Stimulated activated naive CD8-positive, alpha-beta T cell treated with anti-CD3 and anti-CD28 coated beads, Interleukin-15, Interleukin-2, amounts not matched to agents 100 ng/mL and 50 ng/mL, for 24 hours (primary cell): ENCODE data around the gene ACSM2B.
"Not testable (repeated sequence)": the region's sequence is repeated elsewhere in the genome, so short reads cannot be mapped to it uniquely, and the experiment has no call there.

Experiments used
- H3K27ac Mint-ChIP-seq: one replicate; pipeline ENCODE4 v1.8.0; 2021; ENCODE audit warnings: mild to moderate bottlenecking, mixed read lengths
- H3K27me3 Mint-ChIP-seq: one replicate; pipeline ENCODE4 v1.8.0; 2021; ENCODE audit warnings: mixed read lengths
- H3K36me3 Mint-ChIP-seq: one replicate; pipeline ENCODE4 v1.8.0; 2021; ENCODE audit warnings: low read depth, mixed read lengths
- H3K4me1 Mint-ChIP-seq: one replicate; pipeline ENCODE4 v1.8.0; 2021; ENCODE audit warnings: low read depth, mixed read lengths
- H3K4me3 Mint-ChIP-seq: one replicate; pipeline ENCODE4 v1.8.0; 2021; ENCODE audit warnings: mild to moderate bottlenecking, mixed read lengths
- H3K9me3 Mint-ChIP-seq: one replicate; pipeline ENCODE4 v1.8.0; 2021; ENCODE audit warnings: mixed read lengths

The ACSM2B gene

GRCh38 chr16:20611350-20611902, 35.3 kb upstream of the ACSM2B start:
- Mint-ChIP-seq H3K27me3 (peaks cover 37% of the 10 kb centered on the region), H3K4me1 (no peaks in the 10 kb centered on the region), H3K9me3 (no peaks in the 10 kb centered on the region), H3K27ac (no peak overlapping the region), H3K4me3 (no peak overlapping the region), H3K36me3 (no peaks in the 10 kb centered on the region)

- peaks cover 32% of the 10 kb centered on the region for H3K27me3 Mint-ChIP-seq
- no peaks in the 10 kb centered on the region for H3K36me3 Mint-ChIP-seq
- no peaks in the 10 kb centered on the region for H3K4me1 Mint-ChIP-seq
- H3K4me3 Mint-ChIP-seq = no peak overlapping the region
- no peaks in the 10 kb centered on the region for H3K9me3 Mint-ChIP-seq
- H3K27ac Mint-ChIP-seq = no peak overlapping the region
Measured at GRCh38 chr16:20610892-20611349, 34.8 kb upstream of the ACSM2B start.

- H3K4me3 Mint-ChIP-seq = no peak overlapping the region
- H3K36me3 Mint-ChIP-seq = no peaks in the 10 kb centered on the region
- no peaks in the 10 kb centered on the region for H3K4me1 Mint-ChIP-seq
- H3K27me3 Mint-ChIP-seq = peaks cover 32% of the 10 kb centered on the region
- H3K27ac Mint-ChIP-seq = no peak overlapping the region
- H3K9me3 Mint-ChIP-seq = peaks cover 5% of the 10 kb centered on the region
Measured at GRCh38 chr16:20610211-20610891, 34.2 kb upstream of the ACSM2B start.

GRCh38 chr16:20602205-20602604, 26.0 kb upstream of the ACSM2B start:
- not testable (repeated sequence) for H3K27ac Mint-ChIP-seq, H3K9me3 Mint-ChIP-seq, H3K4me3 Mint-ChIP-seq, H3K27me3 Mint-ChIP-seq, H3K4me1 Mint-ChIP-seq, H3K36me3 Mint-ChIP-seq

- not testable (repeated sequence) for H3K9me3 Mint-ChIP-seq, H3K4me1 Mint-ChIP-seq, H3K27ac Mint-ChIP-seq, H3K4me3 Mint-ChIP-seq, H3K36me3 Mint-ChIP-seq
- peaks cover 15% of the 10 kb centered on the region for H3K27me3 Mint-ChIP-seq
Measured at GRCh38 chr16:20599475-20599874, 23.3 kb upstream of the ACSM2B start.

GRCh38 chr16:20598832-20599469, 22.8 kb upstream of the ACSM2B start:
- H3K27ac Mint-ChIP-seq = no peak overlapping the region
- no peak overlapping the region for H3K4me3 Mint-ChIP-seq
- peaks cover 12% of the 10 kb centered on the region for H3K27me3 Mint-ChIP-seq
- no peaks in the 10 kb centered on the region for H3K9me3 Mint-ChIP-seq
- no peaks in the 10 kb centered on the region for H3K4me1 Mint-ChIP-seq
- H3K36me3 Mint-ChIP-seq = no peaks in the 10 kb centered on the region

- H3K36me3 Mint-ChIP-seq, H3K4me3 Mint-ChIP-seq, H3K27ac Mint-ChIP-seq, H3K9me3 Mint-ChIP-seq, H3K4me1 Mint-ChIP-seq: not testable (repeated sequence)
- peaks cover 16% of the 10 kb centered on the region for H3K27me3 Mint-ChIP-seq
Measured at GRCh38 chr16:20595694-20596093, 19.5 kb upstream of the ACSM2B start.

- H3K27me3 Mint-ChIP-seq = peaks cover 16% of the 10 kb centered on the region
- not testable (repeated sequence) for H3K4me3 Mint-ChIP-seq, H3K36me3 Mint-ChIP-seq, H3K9me3 Mint-ChIP-seq, H3K27ac Mint-ChIP-seq, H3K4me1 Mint-ChIP-seq
Measured at GRCh38 chr16:20595068-20595467, 18.9 kb upstream of the ACSM2B start.

- H3K36me3 Mint-ChIP-seq, H3K9me3 Mint-ChIP-seq, H3K4me3 Mint-ChIP-seq, H3K4me1 Mint-ChIP-seq, H3K27ac Mint-ChIP-seq: not testable (repeated sequence)
- H3K27me3 Mint-ChIP-seq = peaks cover 15% of the 10 kb centered on the region
Measured at GRCh38 chr16:20592780-20593179, 16.6 kb upstream of the ACSM2B start.

GRCh38 chr16:20589486-20589885, 13.3 kb upstream of the ACSM2B start:
- H3K4me3 Mint-ChIP-seq, H3K36me3 Mint-ChIP-seq, H3K4me1 Mint-ChIP-seq, H3K27ac Mint-ChIP-seq, H3K9me3 Mint-ChIP-seq, H3K27me3 Mint-ChIP-seq: not testable (repeated sequence)

GRCh38 chr16:20587645-20588074, 11.5 kb upstream of the ACSM2B start:
- H3K27ac Mint-ChIP-seq, H3K4me3 Mint-ChIP-seq, H3K9me3 Mint-ChIP-seq: not testable (repeated sequence)

GRCh38 chr16:20586716-20587115, 10.5 kb upstream of the ACSM2B start:
- not testable (repeated sequence) for H3K9me3 Mint-ChIP-seq, H3K27ac Mint-ChIP-seq, H3K4me1 Mint-ChIP-seq, H3K27me3 Mint-ChIP-seq, H3K4me3 Mint-ChIP-seq, H3K36me3 Mint-ChIP-seq

More at GRCh38 chr16:20587645-20588074, 11.5 kb upstream of the ACSM2B start:
- not testable (repeated sequence) for H3K36me3 Mint-ChIP-seq, H3K4me1 Mint-ChIP-seq, H3K27me3 Mint-ChIP-seq

- not testable (repeated sequence) for H3K4me3 Mint-ChIP-seq, H3K27ac Mint-ChIP-seq, H3K9me3 Mint-ChIP-seq, H3K36me3 Mint-ChIP-seq, H3K27me3 Mint-ChIP-seq, H3K4me1 Mint-ChIP-seq
Measured at GRCh38 chr16:20586112-20586511, 9.9 kb upstream of the ACSM2B start.

- not testable (repeated sequence) for H3K27me3 Mint-ChIP-seq, H3K4me1 Mint-ChIP-seq, H3K36me3 Mint-ChIP-seq, H3K9me3 Mint-ChIP-seq, H3K4me3 Mint-ChIP-seq, H3K27ac Mint-ChIP-seq
Measured at GRCh38 chr16:20580487-20581259, 4.5 kb upstream of the ACSM2B start.

- not testable (repeated sequence) for H3K27ac Mint-ChIP-seq, H3K4me1 Mint-ChIP-seq, H3K9me3 Mint-ChIP-seq, H3K36me3 Mint-ChIP-seq, H3K27me3 Mint-ChIP-seq, H3K4me3 Mint-ChIP-seq
Measured at GRCh38 chr16:20578091-20578490, 1.9 kb upstream of the ACSM2B start.
